ENCODE measurements around the gene CROCC2.

GRCh38 chr2:240991378-240992263 lies 85.5 kb downstream of the CROCC2 start:
- TF ChIP-seq CTCF (conservative IDR thresholded peaks at IDR 0.05) (no peak), ZFX (IDR thresholded peaks at IDR 0.05) (no peak; the same call in 1 of the 2 replicates)
